ENCODE measurements around the gene PRR33.

PRR33 gene

GRCh38 chr11:1916132-1916985 lies 24.7 kb upstream of the PRR33 start:
- DNase-seq = no peak

GRCh38 chr11:1915795-1916131 lies 24.1 kb upstream of the PRR33 start:
- no peak for DNase-seq

DNA sequence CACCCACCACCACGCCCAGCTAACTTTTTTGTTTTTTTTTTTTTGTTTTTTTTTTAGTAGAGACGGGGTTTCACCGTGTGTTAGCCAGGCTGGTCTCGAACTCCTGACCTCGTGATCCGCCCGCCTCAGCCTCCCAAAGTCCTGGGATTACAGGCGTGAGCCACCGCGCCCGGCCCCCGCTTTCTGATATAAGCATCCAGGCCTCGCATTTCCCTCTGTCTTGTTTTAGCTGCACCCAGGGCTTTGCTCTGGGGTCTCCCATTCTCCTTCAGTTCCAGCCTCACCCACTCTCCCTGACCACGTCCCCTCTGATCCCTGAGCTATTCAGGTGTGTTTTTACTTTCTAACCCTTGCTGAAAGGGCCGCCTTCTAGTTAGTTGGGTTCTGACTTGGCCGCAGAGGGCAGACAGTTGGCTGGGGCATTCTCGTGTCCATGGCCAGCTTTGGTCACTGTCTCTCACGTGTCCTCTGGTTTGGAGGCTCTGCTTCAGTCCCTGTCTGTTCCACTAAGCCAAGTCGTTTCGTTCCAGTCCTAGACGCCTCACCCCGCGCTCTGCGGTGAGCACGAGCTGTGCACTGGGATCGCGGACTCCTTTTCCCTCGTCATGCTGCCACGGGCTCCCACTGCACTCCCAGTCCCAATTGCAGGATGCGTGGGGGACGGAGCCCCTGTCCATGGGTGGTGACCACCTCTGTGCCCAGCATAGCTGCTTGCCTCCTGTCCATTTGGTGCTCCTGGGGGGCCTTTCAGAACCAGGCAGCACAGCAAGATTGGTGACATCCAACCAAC lies 21.8 kb upstream of the PRR33 start:
- no peak for DNase-seq

- no peak for DNase-seq
Measured at GRCh38 chr11:1912289-1912878, 20.7 kb upstream of the PRR33 start.

- DNase-seq = no peak
Measured at GRCh38 chr11:1909524-1909923, 17.8 kb upstream of the PRR33 start.

DNA sequence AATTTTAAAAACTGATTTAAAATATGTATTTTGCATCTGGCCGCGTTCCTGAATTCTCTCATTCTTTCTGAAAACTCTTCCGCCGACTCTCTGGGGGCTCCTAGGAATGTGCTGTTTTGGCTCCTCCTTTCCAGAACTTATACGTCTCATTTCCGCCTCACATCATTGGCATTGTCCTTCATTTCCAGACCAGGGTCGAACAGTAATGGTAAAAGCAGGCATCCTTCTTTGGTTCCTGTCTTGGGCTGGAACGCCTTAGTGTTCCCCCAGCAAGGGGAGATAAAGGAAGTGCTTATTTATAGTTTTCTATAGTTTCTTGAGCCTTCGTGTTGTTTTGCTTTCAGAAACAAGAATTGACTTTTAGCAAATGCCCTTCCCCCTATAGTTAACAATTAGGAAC lies 16.9 kb upstream of the PRR33 start:
- DNase-seq = no peak

GRCh38 chr11:1906611-1907423 lies 15.1 kb upstream of the PRR33 start:
- DNase-seq = no peak

- DNase-seq = no peak
Measured at GRCh38 chr11:1906181-1906580, 14.5 kb upstream of the PRR33 start.

DNA sequence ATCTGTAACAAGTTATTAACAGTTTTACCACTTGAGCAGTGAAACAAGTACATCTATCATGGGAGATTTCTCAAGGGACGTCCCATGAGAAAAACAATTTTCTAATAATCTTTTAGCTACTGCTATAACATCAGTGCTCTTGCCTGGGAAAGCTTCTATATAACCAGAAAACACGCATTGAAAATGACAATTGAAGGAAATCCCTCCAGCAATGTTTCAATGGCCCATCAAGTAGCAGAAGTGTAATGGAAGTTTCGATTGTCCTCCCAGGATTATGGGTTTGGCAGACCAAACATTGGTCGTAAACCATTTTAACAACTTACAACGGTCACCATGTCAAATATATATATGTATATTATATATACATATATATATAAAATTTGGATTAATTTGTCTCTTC lies 8.0 kb upstream of the PRR33 start:
- no peak for DNase-seq

DNA sequence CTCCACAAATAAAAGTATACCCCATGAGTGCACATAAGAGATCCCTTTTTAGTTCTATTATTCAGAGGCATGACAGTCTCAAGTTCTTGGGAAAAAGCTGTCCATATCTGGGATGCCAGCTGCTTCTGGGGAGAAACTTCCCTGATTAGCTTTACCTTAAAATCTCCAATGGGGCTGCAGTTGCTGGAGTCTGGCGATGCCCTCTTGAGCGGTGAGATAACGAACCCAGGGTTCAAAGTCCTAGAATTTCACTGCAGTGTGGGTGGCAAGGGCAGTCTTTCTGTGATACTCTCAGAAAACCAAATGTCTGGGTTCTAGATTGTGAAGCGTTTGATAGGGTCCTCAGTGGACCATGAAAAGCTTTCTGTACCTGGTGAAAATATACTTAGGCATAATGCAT lies 7.4 kb upstream of the PRR33 start:
- no peak for DNase-seq

- DNase-seq = no peak
Measured at GRCh38 chr11:1896923-1897322, 5.2 kb upstream of the PRR33 start.

DNA sequence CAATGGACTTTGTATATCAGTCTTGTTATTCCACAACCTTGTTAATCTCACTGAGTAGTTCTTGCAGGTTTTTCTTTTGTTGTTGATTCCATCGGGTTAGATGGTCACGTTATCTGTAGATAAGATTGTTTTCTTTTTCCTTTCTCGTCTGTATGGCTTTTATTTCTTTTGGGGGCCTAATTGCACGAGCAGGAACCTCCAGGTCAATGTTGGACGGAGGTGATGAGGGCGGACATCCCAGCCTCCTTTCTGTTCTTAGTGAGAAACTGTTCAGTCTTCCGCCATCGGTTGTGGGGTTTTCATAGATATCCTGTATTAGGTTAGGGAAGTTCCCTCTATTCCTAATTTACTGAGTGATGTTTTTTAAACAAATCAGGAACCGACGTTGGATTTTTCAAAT lies 4.8 kb upstream of the PRR33 start:
- DNase-seq = no peak

DNA sequence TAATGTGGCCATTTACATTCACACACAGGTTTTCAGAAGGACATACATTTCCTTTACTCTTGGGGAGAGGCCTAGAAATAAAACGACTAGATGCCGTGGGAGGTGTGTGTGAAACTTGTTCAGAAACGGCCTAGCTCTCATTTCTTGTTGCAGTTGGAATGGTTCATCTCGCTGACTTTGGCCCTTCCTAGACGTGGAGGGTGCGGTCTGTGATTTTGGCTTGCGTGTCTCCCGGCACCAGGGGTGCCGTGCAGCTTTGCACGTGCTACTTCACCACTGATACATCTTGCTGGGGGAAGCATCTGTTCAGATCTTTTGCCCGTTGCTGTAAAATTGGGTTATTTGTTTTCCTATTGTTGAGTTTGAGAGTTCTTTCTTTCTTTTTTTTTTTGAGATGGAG lies 3.1 kb upstream of the PRR33 start:
- DNase-seq = no peak

DNA sequence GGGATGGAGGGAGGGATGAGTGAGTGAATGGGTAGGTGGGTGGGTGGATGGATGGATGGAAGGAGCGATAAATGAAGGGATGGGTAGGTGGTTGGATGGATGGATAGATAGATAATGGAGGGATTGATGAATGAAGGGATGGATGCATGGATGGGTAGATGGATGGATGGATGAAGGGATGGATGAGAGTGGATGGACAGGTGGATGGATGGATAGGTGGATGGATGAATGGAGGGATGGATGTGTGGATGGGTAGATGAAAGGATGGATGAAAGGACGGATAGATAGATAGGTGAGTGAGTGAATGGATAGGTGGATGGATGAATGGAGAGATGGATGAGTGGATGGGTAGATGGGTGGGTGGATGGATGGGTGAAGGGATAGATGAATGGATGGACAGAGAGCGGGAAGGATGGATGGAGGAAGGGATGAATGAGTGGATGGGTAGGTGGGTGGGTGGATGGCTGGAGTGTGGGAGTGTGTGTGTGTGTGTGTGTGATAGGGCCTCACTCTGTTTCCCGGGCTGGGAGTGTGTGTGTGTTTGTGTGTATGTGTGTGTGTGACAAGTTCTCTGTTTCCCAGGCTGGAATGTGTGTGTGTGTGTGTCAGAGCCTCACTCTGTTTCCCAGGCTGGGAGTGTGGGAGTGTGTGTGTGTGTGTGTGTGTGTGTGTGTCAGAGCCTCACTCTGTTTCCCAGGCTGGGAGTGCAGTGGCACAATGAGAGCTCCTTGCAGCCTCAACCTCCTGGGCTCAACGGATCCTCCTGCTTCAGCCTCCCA lies 2.1 kb upstream of the PRR33 start:
- no peak for DNase-seq

DNA sequence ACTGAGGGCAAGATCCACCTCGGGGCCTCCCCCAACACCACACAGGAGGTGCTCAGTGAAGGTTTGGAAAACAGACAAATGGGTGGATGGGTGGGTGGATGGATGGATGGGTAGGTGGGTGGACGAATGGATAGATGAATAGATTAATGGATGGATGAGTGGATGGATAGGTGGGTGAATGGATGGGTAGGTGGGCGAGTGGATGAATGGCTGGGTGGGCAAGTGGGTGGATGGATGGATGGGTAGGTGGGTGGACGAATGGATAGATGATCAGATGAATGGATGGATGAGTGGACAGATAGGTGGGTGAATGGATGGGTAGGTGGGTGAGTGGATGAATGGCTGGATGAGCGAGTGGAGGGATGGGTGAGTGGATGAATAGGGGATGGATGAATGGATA lies 863 bp upstream of the PRR33 start:
- DNase-seq = no peak

DNA sequence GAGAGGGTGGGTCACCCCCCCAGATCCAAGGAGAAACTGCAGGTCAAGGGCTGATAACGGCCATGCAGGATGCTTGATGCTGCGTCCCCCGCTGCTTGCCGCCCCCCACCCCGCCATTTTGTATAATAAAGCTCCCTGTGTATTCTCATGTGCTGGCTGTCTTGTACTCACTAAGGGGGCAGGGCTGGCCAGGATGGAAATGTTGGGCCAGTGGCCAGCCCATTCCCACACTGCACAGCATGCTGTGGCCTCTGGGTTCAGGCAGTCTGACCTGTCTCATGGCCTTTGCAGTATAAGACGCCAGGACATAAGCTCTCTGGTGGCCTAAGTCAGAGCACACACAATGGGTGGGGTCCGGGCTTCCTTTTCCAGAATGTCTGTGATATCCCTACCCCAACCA lies 421 bp upstream of the PRR33 start:
- no peak for DNase-seq

DNA sequence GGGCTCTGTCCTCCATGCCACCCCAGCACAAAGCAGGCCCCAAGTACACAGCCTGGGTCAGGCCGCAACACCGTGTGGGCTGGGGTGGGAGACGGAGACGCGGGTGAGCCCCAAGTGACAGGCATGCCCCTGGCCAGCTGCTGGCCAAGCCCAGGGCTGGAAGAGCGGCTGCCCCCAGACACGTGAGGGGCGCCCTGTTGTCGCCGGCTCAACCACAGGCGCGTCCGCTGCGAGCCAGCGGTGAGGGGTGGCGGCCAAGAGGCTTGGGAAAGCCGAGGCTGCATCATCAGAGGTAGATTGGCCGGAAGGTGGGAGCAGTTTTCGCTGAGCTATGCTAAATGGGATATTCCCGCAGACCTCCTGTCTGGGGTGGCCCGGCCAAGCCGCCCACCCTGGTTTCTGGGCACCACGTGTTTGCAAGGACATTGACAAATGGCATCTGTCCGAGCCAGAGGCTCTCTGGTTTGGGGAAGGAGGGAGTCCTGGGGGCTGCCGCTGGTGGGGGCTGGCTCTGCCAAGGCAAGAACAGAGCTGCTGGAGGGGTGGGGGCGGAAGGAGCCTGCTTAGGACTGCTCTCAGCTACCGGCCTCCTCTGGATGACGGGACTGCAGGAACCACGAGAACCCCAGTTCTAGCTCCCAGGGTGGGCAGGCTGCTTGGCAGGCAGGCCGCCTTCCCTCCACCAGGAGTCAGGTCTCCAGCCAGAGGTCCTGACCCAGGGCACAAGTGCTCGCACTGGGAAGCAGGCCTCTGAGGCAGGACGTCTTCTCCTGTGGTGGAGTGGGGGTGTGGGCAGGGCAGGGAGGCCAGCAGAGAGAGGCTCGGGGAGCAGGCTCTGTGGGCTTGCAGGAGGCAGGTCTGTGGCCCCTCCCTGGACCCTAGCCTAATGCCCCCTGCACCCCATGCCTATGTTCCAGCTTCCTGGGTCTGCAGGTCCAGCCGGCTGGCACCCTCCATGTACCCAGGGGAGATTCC lies 552 bp downstream of the PRR33 start:
- DNase-seq = no peak

DNA sequence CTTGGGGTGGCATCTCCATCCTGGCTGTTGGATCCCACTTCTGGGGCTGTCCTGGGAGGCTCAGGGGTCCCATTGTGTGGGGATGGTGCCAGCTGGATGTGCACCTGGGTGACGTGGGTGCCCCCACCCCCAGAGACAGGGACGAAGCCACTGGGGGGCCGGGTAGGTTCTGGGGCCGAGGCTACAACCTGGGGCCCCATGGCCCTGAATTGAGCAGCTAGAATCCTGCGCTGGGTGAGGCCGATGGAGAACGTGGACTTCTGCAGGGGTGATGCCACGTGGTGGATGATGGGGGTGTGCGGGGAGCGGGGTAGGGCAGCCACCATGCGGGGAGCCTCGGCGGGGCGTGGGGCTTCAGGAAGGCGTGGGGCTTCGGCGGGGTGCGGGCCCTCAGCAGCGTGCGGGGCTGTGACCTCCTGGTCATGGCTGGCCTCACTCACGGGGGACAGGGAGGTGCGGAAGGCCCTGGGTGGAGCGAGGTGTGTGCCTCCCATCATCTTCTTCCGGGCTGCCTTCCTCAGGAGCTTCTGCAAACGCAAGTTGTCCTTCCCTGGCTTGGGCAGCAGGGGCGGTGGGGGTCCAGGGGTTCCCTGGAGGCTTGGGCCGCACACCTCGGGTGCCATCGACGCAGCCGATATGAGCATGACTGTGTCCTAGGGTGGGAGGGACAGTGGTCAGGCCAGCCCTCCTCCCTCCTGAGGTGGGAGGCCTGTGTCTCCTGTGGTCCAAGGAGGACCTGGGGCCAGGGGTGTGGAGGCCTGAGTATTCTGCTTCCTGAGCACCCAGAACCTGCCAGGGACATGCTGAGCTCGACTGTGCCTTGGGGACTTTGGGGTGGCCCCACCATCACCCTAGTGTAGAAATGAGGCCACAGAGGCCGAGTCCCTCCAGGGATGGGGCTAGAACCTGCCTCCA lies 1.5 kb downstream of the PRR33 start:
- peak; percentile 22 for DNase-seq

DNA sequence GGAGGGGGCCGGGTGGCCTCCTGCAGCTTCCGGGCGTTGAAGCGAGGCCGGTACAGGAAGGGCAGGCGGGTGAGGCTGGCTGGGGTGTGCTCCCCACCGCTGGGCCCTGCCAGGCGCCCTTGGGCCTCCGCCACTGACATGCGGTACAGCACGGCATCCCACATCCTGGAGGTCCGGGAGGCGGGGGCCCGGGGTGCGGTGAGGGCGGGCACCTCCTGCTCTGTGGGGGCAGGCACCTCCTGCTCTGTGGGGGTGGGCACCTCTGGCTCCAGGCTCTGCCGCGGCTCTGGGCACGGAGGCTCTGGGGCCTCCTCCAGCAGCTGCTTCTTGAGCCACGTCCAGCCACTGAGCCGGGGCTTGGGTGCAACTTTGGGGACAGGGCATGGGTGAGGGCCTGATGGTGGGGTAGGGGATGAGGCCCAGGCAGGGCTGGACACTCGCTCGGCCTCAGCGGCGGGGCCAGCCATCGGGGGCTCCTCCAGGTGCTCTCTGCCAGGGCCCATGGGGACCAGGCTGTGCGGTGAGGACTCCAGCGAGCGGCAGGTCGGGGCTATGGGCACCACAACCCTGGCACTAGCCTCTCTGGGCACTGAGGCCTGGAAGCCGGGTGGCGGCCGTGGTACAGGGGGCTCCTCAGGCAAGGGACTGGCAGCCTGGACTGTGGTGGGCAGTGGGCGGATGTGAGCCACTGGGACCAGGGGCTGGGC lies 2.3 kb downstream of the PRR33 start:
- peak; percentile 50 for DNase-seq
